UCSD-AML1 (cell line): ENCODE data around the gene RBMS3.
"Not testable (repeated sequence)": the region's sequence is repeated elsewhere in the genome, so short reads cannot be mapped to it uniquely, and the experiment has no call there.

Experiments used
- DNase-seq: peaks from one replicate; lab custom pipeline; 2025; ENCODE audit not compliant: unreplicated experiment; lab: John Stamatoyannopoulos, UW

The RBMS3 gene

GRCh38 chr3:29337565-29337964 is 56.7 kb downstream of the RBMS3 start:
- no peak for DNase-seq

GRCh38 chr3:29338377-29338776 is 57.5 kb downstream of the RBMS3 start:
- no peak for DNase-seq

- no peak for DNase-seq
Observed at GRCh38 chr3:29339016-29339833, 58.4 kb downstream of the RBMS3 start.

- no peak for DNase-seq
Observed at GRCh38 chr3:29344154-29344553, 63.3 kb downstream of the RBMS3 start.

- no peak for DNase-seq
Observed at GRCh38 chr3:29344935-29345334, 64.1 kb downstream of the RBMS3 start.

- DNase-seq: no peak
Observed at GRCh38 chr3:29345516-29346300, 64.8 kb downstream of the RBMS3 start.

GRCh38 chr3:29346828-29347227 is 66.0 kb downstream of the RBMS3 start:
- no peak for DNase-seq

GRCh38 chr3:29347412-29347811 is 66.5 kb downstream of the RBMS3 start:
- DNase-seq: no peak

GRCh38 chr3:29348316-29348715 is 67.4 kb downstream of the RBMS3 start:
- DNase-seq: no peak

GRCh38 chr3:29349049-29349448 is 68.2 kb downstream of the RBMS3 start:
- DNase-seq: no peak

GRCh38 chr3:29353807-29354206 is 72.9 kb downstream of the RBMS3 start:
- DNase-seq: no peak

GRCh38 chr3:29354894-29355293 is 74.0 kb downstream of the RBMS3 start:
- DNase-seq: no peak

- DNase-seq: no peak
Observed at GRCh38 chr3:29356062-29356461, 75.2 kb downstream of the RBMS3 start.

GRCh38 chr3:29360289-29360688 is 79.4 kb downstream of the RBMS3 start:
- not testable (repeated sequence) for DNase-seq

GRCh38 chr3:29363110-29363509 is 82.2 kb downstream of the RBMS3 start:
- DNase-seq: no peak

GRCh38 chr3:29370021-29370420 is 89.2 kb downstream of the RBMS3 start:
- DNase-seq: no peak

GRCh38 chr3:29370476-29371420 is 89.9 kb downstream of the RBMS3 start:
- no peak for DNase-seq

- no peak for DNase-seq
Observed at GRCh38 chr3:29373131-29373680, 92.3 kb downstream of the RBMS3 start.

- DNase-seq: no peak
Observed at GRCh38 chr3:29374226-29374625, 93.4 kb downstream of the RBMS3 start.

- DNase-seq: no peak
Observed at GRCh38 chr3:29379097-29379496, 98.2 kb downstream of the RBMS3 start.

GRCh38 chr3:29381595-29381994 is 100.7 kb downstream of the RBMS3 start:
- no peak for DNase-seq
